Karpas-422 (cell line): ENCODE data around the gene SLC48A1. TPM values are rescaled to one million over a fixed set of nuclear protein-coding genes. Genes with fewer than 3 reads are reported as not detected.

Experiments used
- DNase-seq: peaks from one replicate; pipeline ENCODE4 v3.0.0-alpha.2; 2015
- H2AFZ ChIP-seq: fragments of 200-600 bp; sonication (generic); 2 replicates; pipeline ENCODE4 v1.6.1; 2014; ENCODE audit warnings: antibody characterized with exemption, low read length, mixed read lengths
- H3K27ac ChIP-seq: fragments of 200-600 bp; sonication (generic); 2 replicates; pipeline ENCODE4 v1.5.1; 2014; ENCODE audit warnings: mild to moderate bottlenecking, low read length, moderate library complexity
- H3K27me3 ChIP-seq: fragments of 200-600 bp; sonication (generic); 2 replicates; pipeline ENCODE4 v1.6.1; 2014; ENCODE audit warnings: low read length, mixed read lengths
- H3K36me3 ChIP-seq: fragments of 200-600 bp; sonication (generic); 2 replicates; pipeline ENCODE4 v1.6.1; 2014; ENCODE audit warnings: low read length, mixed read lengths; ENCODE audit not compliant: insufficient read depth
- H3K4me1 ChIP-seq: fragments of 200-600 bp; sonication (generic); 2 replicates; pipeline ENCODE4 v1.6.1; 2014; ENCODE audit warnings: mild to moderate bottlenecking, low read length, mixed read lengths
- H3K4me2 ChIP-seq: fragments of 200-600 bp; sonication (generic); 2 replicates; pipeline ENCODE4 v1.6.1; 2014; ENCODE audit warnings: low read length, low read depth, mild to moderate bottlenecking; ENCODE audit not compliant: poor library complexity, severe bottlenecking
- H3K4me3 ChIP-seq: fragments of 200-600 bp; sonication (generic); 2 replicates; pipeline ENCODE4 v1.5.1; 2014; ENCODE audit warnings: mild to moderate bottlenecking, antibody characterized with exemption, low read length, mixed read lengths
- H3K79me2 ChIP-seq: fragments of 200-600 bp; sonication (generic); 2 replicates; pipeline ENCODE4 v1.6.1; 2014; ENCODE audit warnings: mild to moderate bottlenecking, low read length, mixed read lengths
- H3K9ac ChIP-seq: fragments of 200-600 bp; sonication (generic); 2 replicates; pipeline ENCODE4 v1.6.0; 2014; ENCODE audit warnings: low read length
- H3K9me2 ChIP-seq: fragments of 200-600 bp; sonication (generic), shearing (Covaris generic); replicated peaks from 2 replicates; pipeline ENCODE4 v1.6.0; 2014; ENCODE audit warnings: mild to moderate bottlenecking, low read length, moderate library complexity; ENCODE audit not compliant: insufficient read depth
- H3K9me3 ChIP-seq: fragments of 300-700, 200-600 bp; sonication (generic); 2 replicates; pipeline ENCODE4 v1.6.1; 2014; ENCODE audit warnings: low read length, mixed read lengths
- H4K20me1 ChIP-seq: fragments of 200-600 bp; sonication (generic); 2 replicates; pipeline ENCODE4 v1.6.1; 2014; ENCODE audit warnings: mild to moderate bottlenecking, antibody characterized with exemption, low read length, low read depth; ENCODE audit not compliant: insufficient read depth
- total RNA-seq: library from RNA; depleted of rRNA; stranded (reverse); fragments of >200 nt; shearing (Covaris generic); gene quantifications from 2 replicates; pipeline ENCODE4 v1.2.3, GENCODE V29; 2014; ENCODE audit warnings: low replicate concordance

SLC48A1 gene
- total RNA-seq, 1 experiment from 2014 or later: 21.9 TPM

GRCh38 chr12:47779943-47780504, 7.0 kb downstream of the SLC48A1 start:
- no peaks in the 10 kb centered on the region for H3K9me3 ChIP-seq
- no peaks in the 10 kb centered on the region for H3K9me2 ChIP-seq
- H4K20me1 ChIP-seq: no peaks in the 10 kb centered on the region
- H3K4me2 ChIP-seq: no peak overlapping the region
- H2AFZ ChIP-seq: no peak overlapping the region
- no peak overlapping the region for H3K9ac ChIP-seq
- no peak overlapping the region for H3K4me3 ChIP-seq
- peaks cover 61% of the 10 kb centered on the region for H3K4me1 ChIP-seq
- H3K36me3 ChIP-seq: peaks cover 6% of the 10 kb centered on the region; the same call in 1 of the 2 replicates
- H3K27ac ChIP-seq: no peak overlapping the region
- no peaks in the 10 kb centered on the region for H3K27me3 ChIP-seq
- DNase-seq: no peak
- H3K79me2 ChIP-seq: peaks cover 16% of the 10 kb centered on the region

GRCh38 chr12:47781479-47782371, 8.7 kb downstream of the SLC48A1 start:
- no peaks in the 10 kb centered on the region for H3K9me2 ChIP-seq
- no peaks in the 10 kb centered on the region for H4K20me1 ChIP-seq
- peaks cover 18% of the 10 kb centered on the region for H3K36me3 ChIP-seq
- no peak overlapping the region for H3K9ac ChIP-seq
- no peak overlapping the region for H3K4me3 ChIP-seq
- H3K27me3 ChIP-seq: no peaks in the 10 kb centered on the region
- peaks cover 9% of the 10 kb centered on the region; the same call in 1 of the 2 replicates for H3K79me2 ChIP-seq
- peak overlapping the region; percentile 31; the same call in 1 of the 2 replicates for H3K27ac ChIP-seq
- DNase-seq: no peak
- H3K4me2 ChIP-seq: no peak overlapping the region
- no peaks in the 10 kb centered on the region for H3K9me3 ChIP-seq
- peaks cover 44% of the 10 kb centered on the region for H3K4me1 ChIP-seq
- no peak overlapping the region for H2AFZ ChIP-seq

GRCh38 chr12:47782372-47782770, 9.3 kb downstream of the SLC48A1 start:
- DNase-seq: no peak
- no peak overlapping the region for H3K9ac ChIP-seq
- peaks cover 3% of the 10 kb centered on the region; the same call in 1 of the 2 replicates for H3K79me2 ChIP-seq
- no peaks in the 10 kb centered on the region for H3K9me3 ChIP-seq
- no peaks in the 10 kb centered on the region for H4K20me1 ChIP-seq
- H2AFZ ChIP-seq: no peak overlapping the region
- H3K4me2 ChIP-seq: no peak overlapping the region
- H3K27ac ChIP-seq: peak overlapping the region; percentile 31; the same call in 1 of the 2 replicates
- peaks cover 37% of the 10 kb centered on the region for H3K4me1 ChIP-seq
- H3K4me3 ChIP-seq: no peak overlapping the region
- H3K27me3 ChIP-seq: no peaks in the 10 kb centered on the region
- no peaks in the 10 kb centered on the region for H3K9me2 ChIP-seq
- H3K36me3 ChIP-seq: peaks cover 19% of the 10 kb centered on the region

- H3K4me2 ChIP-seq: no peak overlapping the region
- H3K4me1 ChIP-seq: peaks cover 29% of the 10 kb centered on the region
- H4K20me1 ChIP-seq: no peaks in the 10 kb centered on the region
- no peaks in the 10 kb centered on the region for H3K9me2 ChIP-seq
- H3K9ac ChIP-seq: no peak overlapping the region
- H3K79me2 ChIP-seq: no peaks in the 10 kb centered on the region
- no peak overlapping the region for H2AFZ ChIP-seq
- H3K36me3 ChIP-seq: peaks cover 26% of the 10 kb centered on the region
- H3K27ac ChIP-seq: peak overlapping the region; percentile 31; the same call in 1 of the 2 replicates
- H3K27me3 ChIP-seq: no peaks in the 10 kb centered on the region
- H3K9me3 ChIP-seq: no peaks in the 10 kb centered on the region
- no peak overlapping the region for H3K4me3 ChIP-seq
- DNase-seq: no peak
Observed at GRCh38 chr12:47783024-47783755, 10.2 kb downstream of the SLC48A1 start.

- no peak overlapping the region for H2AFZ ChIP-seq
- H3K4me3 ChIP-seq: no peak overlapping the region
- no peak for DNase-seq
- no peaks in the 10 kb centered on the region for H3K9me2 ChIP-seq
- H3K4me2 ChIP-seq: no peak overlapping the region
- H3K9me3 ChIP-seq: no peaks in the 10 kb centered on the region
- H3K9ac ChIP-seq: no peak overlapping the region
- H3K27ac ChIP-seq: no peak overlapping the region
- peaks cover 30% of the 10 kb centered on the region for H3K36me3 ChIP-seq
- H3K27me3 ChIP-seq: no peaks in the 10 kb centered on the region
- H3K79me2 ChIP-seq: no peaks in the 10 kb centered on the region
- peaks cover 20% of the 10 kb centered on the region for H3K4me1 ChIP-seq
- H4K20me1 ChIP-seq: no peaks in the 10 kb centered on the region
Observed at GRCh38 chr12:47783821-47784819, 11.1 kb downstream of the SLC48A1 start.

- no peak overlapping the region for H3K27ac ChIP-seq
- no peak overlapping the region for H3K4me2 ChIP-seq
- peaks cover 14% of the 10 kb centered on the region for H3K4me1 ChIP-seq
- H4K20me1 ChIP-seq: no peaks in the 10 kb centered on the region
- DNase-seq: no peak
- no peaks in the 10 kb centered on the region for H3K9me3 ChIP-seq
- peaks cover 31% of the 10 kb centered on the region for H3K36me3 ChIP-seq
- no peak overlapping the region for H3K9ac ChIP-seq
- no peaks in the 10 kb centered on the region for H3K9me2 ChIP-seq
- H3K79me2 ChIP-seq: no peaks in the 10 kb centered on the region
- H2AFZ ChIP-seq: no peak overlapping the region
- H3K4me3 ChIP-seq: no peak overlapping the region
- no peaks in the 10 kb centered on the region for H3K27me3 ChIP-seq
Observed at GRCh38 chr12:47785036-47785886, 12.2 kb downstream of the SLC48A1 start.
